Caco-2 (cell line): ENCODE measurements around the gene ZNF787. TPM values are rescaled to one million over a fixed set of nuclear protein-coding genes. Genes with fewer than 3 reads are reported as not detected.

Experiments used
- Bru-seq: library from RNA; stranded (reverse); fragments of 400-500 nt; gene quantifications from one replicate; lab custom pipeline; 2021; lab: Mats Ljungman, UMichigan
- BruChase-seq, 2 experiments: library from RNA; stranded (reverse); fragments of 400-500 nt; gene quantifications; one replicate each; lab custom pipeline; 2021; lab: Mats Ljungman, UMichigan
- BruUV-seq: library from RNA; stranded (reverse); fragments of 400-500 nt; replicated peaks from 2 replicates; lab custom pipeline; 2021; lab: Mats Ljungman, UMichigan
- CTCF ChIA-PET: fragments of 300-600 bp; sonication (Branson Sonifier 250); formaldehyde crosslinking; loops from one replicate; lab custom pipeline; 2022; ENCODE audit warnings: antibody characterized with exemption; lab: Charles Lee
- POLR2A ChIA-PET: fragments of 300-600 bp; sonication (Branson Sonifier 250); formaldehyde crosslinking; loops from one replicate; lab custom pipeline; 2022; ENCODE audit warnings: antibody characterized with exemption; lab: Charles Lee
- DNase-seq, 2 experiments: peaks; one replicate each; pipeline versions ENCODE4 v3.0.0 to v3.0.0-alpha.2; 2020 to 2022
- H3K27me3 ChIP-seq: replicated peaks from 2 replicates; pipeline ENCODE4 v1.6.0; 2011; ENCODE audit warnings: low read length; ENCODE audit not compliant: control insufficient read depth, insufficient read depth
- H3K36me3 ChIP-seq: 2 replicates; pipeline ENCODE4 v1.5.1; 2011; ENCODE audit warnings: low read length; ENCODE audit not compliant: control insufficient read depth, insufficient read depth
- H3K4me1 ChIP-seq: fragments of 250-450 bp; sonication (Bioruptor Pico); 2 replicates; pipeline ENCODE4 v1.5.1; 2020; ENCODE audit warnings: mild to moderate bottlenecking
- H3K4me3 ChIP-seq: 2 replicates; pipeline ENCODE4 v1.5.1; 2011; ENCODE audit warnings: low read depth, mild to moderate bottlenecking, control low read depth, low read length
- H3K9me3 ChIP-seq: fragments of 250-450 bp; sonication (Bioruptor Pico); 2 replicates; pipeline ENCODE4 v1.5.1; 2020; ENCODE audit warnings: mild to moderate bottlenecking, moderate library complexity
- H3K27ac Mint-ChIP-seq: one replicate; pipeline ENCODE4 v1.8.0; 2022; ENCODE audit warnings: mixed read lengths; ENCODE audit not compliant: unreplicated experiment
- H3K27me3 Mint-ChIP-seq: one replicate; pipeline ENCODE4 v1.8.0; 2022; ENCODE audit warnings: mixed read lengths; ENCODE audit not compliant: insufficient read depth, unreplicated experiment
- H3K36me3 Mint-ChIP-seq: one replicate; pipeline ENCODE4 v1.8.0; 2022; ENCODE audit warnings: mild to moderate bottlenecking, mixed read lengths; ENCODE audit not compliant: insufficient read depth, unreplicated experiment
- H3K4me1 Mint-ChIP-seq: one replicate; pipeline ENCODE4 v1.8.0; 2022; ENCODE audit warnings: low read depth, mixed read lengths; ENCODE audit not compliant: unreplicated experiment
- H3K4me3 Mint-ChIP-seq: one replicate; pipeline ENCODE4 v1.8.0; 2022; ENCODE audit warnings: mild to moderate bottlenecking, moderate library complexity, mixed read lengths; ENCODE audit not compliant: unreplicated experiment
- H3K9me3 Mint-ChIP-seq: one replicate; pipeline ENCODE4 v1.8.0; 2022; ENCODE audit warnings: mixed read lengths; ENCODE audit not compliant: unreplicated experiment
- CTCF ChIP-seq, 2 experiments: fragments of 200-600 bp in 1 of 2; IDR thresholded peaks; 1 replicate in 1 of 2; 2 replicates in 1 of 2; pipeline versions ENCODE4 v1.5.1 to v1.8.0; 2011 to 2022; ENCODE audit warnings: antibody characterized with exemption in 1 of 2, control low read depth in 1 of 2, inconsistent platforms in 1 of 2, low read depth in 1 of 2, low read length in 1 of 2, mild to moderate bottlenecking in 1 of 2, moderate library complexity in 1 of 2; ENCODE audit not compliant: insufficient read depth in 1 of 2, severe bottlenecking in 1 of 2, unreplicated experiment in 1 of 2
- intact Hi-C: fragments of 100-400 bp; cut with micrococcal nuclease; formaldehyde crosslinking; loops from one replicate; pipeline ENCODE4 v1.10.0; 2022; ENCODE audit not compliant: unreplicated experiment
- long read RNA-seq: library from polyadenylated mRNA; stranded (forward); transcript quantifications from one replicate; pipeline ENCODE4 v2.0.0, GENCODE V29; 2022
- total RNA-seq: library from RNA; stranded (reverse); gene quantifications from 2 replicates; pipeline ENCODE4 v1.2.3, GENCODE V29; 2022

Gene ZNF787
- total RNA-seq = 58.1 and 60.0 TPM in 2 replicates
- Bru-seq, nascent RNA = percentile 76 among the genes with signal in this experiment
- BruChase-seq, experiment 1, labeled RNA remaining after a 2-hour chase = percentile 69 among the genes with signal in this experiment
- percentile 76 among the genes with signal in this experiment for BruChase-seq, experiment 2, labeled RNA remaining after a 6-hour chase
- long read RNA-seq, transcript ZNF787-203 (3 exons, 1,925 nt) = major isoform, 25 of 36 reads
- long read RNA-seq, partial matches to known transcripts = 0 of 36 reads
- long read RNA-seq, other reads (novel, unspliced or antisense) = 11 of 36 reads

- peak within 1 kb of the TSS; percentile 97 for H3K4me3 ChIP-seq
- H3K27me3 Mint-ChIP-seq = no peaks in the 10 kb centered on the region
- H3K4me3 Mint-ChIP-seq = peak within 1 kb of the TSS; percentile 89
- peaks cover 8% of the 10 kb centered on the region for H3K36me3 ChIP-seq
- no TSS peak for BruUV-seq
- peaks cover 44% of the 10 kb centered on the region for H3K36me3 Mint-ChIP-seq
- no peak for TF ChIP-seq CTCF (IDR thresholded peaks at IDR 0.05; ENCODE audit: insufficient read depth in 1 of 2, low read depth in 1 of 2, low read length in 1 of 2, severe bottlenecking in 1 of 2, unreplicated experiment in 1 of 2)
- peak; percentile 99 to 100 for DNase-seq
- no peaks in the 10 kb centered on the region for H3K9me3 Mint-ChIP-seq
- peak within 1 kb of the TSS; percentile 82 for H3K27ac Mint-ChIP-seq
- no peaks in the 10 kb centered on the region for H3K27me3 ChIP-seq
- CTCF ChIA-PET = interaction anchor here (0.8 to 1.2 kb wide), 5 partner anchors 50 to 467 kb away, joined by 3 to 8 read pairs (median 5); no protein-coding TSS in a partner anchor
- POLR2A ChIA-PET = interaction anchor here (0.5 to 1.5 kb wide), 9 partner anchors 14 to 954 kb away, joined by 3 to 8 read pairs (median 4); partner anchors contain the start of genes U2AF2, ZNF444 and ZSCAN5A
- H3K9me3 ChIP-seq = no peaks in the 10 kb centered on the region
- peaks cover 12% of the 10 kb centered on the region for H3K4me1 Mint-ChIP-seq
- intact Hi-C loops = loop anchor here (1.0 to 2.0 kb wide), 2 partner anchors 20 to 193 kb away; partner anchors contain the start of genes ZNF444 and ZSCAN5A
- peaks cover 17% of the 10 kb centered on the region for H3K4me1 ChIP-seq
Observed at GRCh38 chr19:56121180-56122167, at the start of gene ZNF787. TSS of gene ZNF787 (minus strand) at chr19:56121295. CDS start at chr19:56103217, 18,078 bp downstream.

- Mint-ChIP-seq H3K9me3 (no peaks in the 10 kb centered on the region), H3K4me3 (no peak overlapping the region), H3K27ac (no peak overlapping the region), H3K36me3 (no peaks in the 10 kb centered on the region), H3K4me1 (peaks cover 1% of the 10 kb centered on the region), H3K27me3 (peaks cover 6% of the 10 kb centered on the region)
- intact Hi-C loops = no loop called here
- Histone ChIP-seq H3K27me3 (no peaks in the 10 kb centered on the region), H3K36me3 (no peaks in the 10 kb centered on the region), H3K4me3 (no peak overlapping the region), H3K9me3 (no peaks in the 10 kb centered on the region), H3K4me1 (no peaks in the 10 kb centered on the region)
- no peak for DNase-seq
- CTCF ChIA-PET = no interaction called here
- POLR2A ChIA-PET = no interaction called here
- no TSS peak for BruUV-seq
- no peak for TF ChIP-seq CTCF (IDR thresholded peaks at IDR 0.05; ENCODE audit: insufficient read depth in 1 of 2, low read depth in 1 of 2, low read length in 1 of 2, severe bottlenecking in 1 of 2, unreplicated experiment in 1 of 2)
Observed at GRCh38 chr19:56170261-56170660, 49.2 kb upstream of the ZNF787 start.
